ENCODE results near the gene WDSUB1. TPM values are rescaled to one million over a fixed set of nuclear protein-coding genes. Genes with fewer than 3 reads are reported as not detected.

The WDSUB1 gene
- total and polyA plus RNA-seq, 9 of the 15 experiments (the other 6 are each of a cell fraction or from before 2014, with no cell fraction given), result 5.2 to 13.7 (median 9.4) TPM

DNA sequence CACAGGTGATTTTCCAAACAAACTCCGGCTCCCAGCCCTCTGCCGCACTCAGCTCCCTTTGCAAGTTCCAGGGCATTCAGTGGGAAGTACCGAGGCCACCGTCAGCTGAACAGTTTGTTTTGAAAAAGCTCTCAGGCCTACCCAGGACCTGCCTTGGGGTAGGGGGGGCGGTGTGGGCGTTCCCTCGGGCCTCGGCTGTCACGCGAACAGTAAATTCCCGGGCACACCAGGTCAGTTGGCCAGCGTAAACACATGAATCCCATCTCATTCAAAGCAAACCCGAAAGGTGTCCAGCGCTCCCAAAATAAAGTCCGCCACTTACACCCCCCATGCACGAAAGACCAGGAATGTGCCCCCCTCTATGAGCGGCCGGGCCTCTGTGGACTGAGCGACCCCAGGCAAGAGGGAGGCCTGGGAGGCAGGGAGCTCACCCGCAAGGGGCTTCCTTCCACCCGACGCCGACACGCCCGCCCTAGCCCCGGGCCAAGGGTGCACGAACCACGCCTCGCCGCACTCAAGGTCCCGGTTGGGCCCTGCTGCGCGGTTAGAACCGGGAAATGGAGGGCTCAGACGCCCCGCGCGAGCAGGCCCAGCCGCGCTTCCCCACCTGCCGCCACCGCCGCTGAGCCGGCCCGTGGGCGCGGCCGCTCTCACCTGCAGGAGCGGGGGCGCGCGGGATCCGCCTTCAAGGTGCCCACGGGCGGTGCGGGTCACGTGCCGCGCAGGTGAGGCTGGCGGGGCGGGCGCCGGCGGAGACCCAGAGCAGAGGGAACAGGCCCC is at the start of gene WDSUB1 (continued):
- TF ChIP-seq MLLT1 (IDR thresholded peaks at IDR 0.05) (no peak), MYNN (IDR thresholded peaks at IDR 0.05) (no peak), MYNN (CRISPR knock-in tag; IDR thresholded peaks at IDR 0.05) (no peak), MAFG (tag; conservative IDR thresholded peaks at IDR 0.05) (no peak), RB1 (IDR thresholded peaks at IDR 0.05; ENCODE audit: low read depth) (peak; percentile 78), BMI1 (IDR thresholded peaks at IDR 0.05; ENCODE audit: low read length) (no peak), SOX6 (IDR thresholded peaks at IDR 0.05) (no peak), NFE2 (IDR thresholded peaks at IDR 0.05; ENCODE audit: low read depth) (no peak), DDX20 (tag; IDR thresholded peaks at IDR 0.05; ENCODE audit: low read depth) (no peak), CLOCK (CRISPR knock-in tag; IDR thresholded peaks at IDR 0.05; ENCODE audit: borderline replicate concordance) (no peak), ZNF696 (CRISPR knock-in tag; conservative IDR thresholded peaks at IDR 0.05) (no peak), BRD9 (IDR thresholded peaks at IDR 0.05; ENCODE audit: low read depth, partially characterized antibody) (no peak), SMAD2 (IDR thresholded peaks at IDR 0.05; ENCODE audit: low read depth, low read length) (no peak), CTCF (IDR thresholded peaks at IDR 0.05 in 2 of 3, conservative IDR thresholded peaks at IDR 0.05 in 1 of 3; ENCODE audit: insufficient read depth in 2 of 3, low read depth in 1 of 3, low read length in 3 of 3) (no peak), ZNF174 (CRISPR knock-in tag; IDR thresholded peaks at IDR 0.05) (no peak)
- TF ChIP-seq, protein P1, sequence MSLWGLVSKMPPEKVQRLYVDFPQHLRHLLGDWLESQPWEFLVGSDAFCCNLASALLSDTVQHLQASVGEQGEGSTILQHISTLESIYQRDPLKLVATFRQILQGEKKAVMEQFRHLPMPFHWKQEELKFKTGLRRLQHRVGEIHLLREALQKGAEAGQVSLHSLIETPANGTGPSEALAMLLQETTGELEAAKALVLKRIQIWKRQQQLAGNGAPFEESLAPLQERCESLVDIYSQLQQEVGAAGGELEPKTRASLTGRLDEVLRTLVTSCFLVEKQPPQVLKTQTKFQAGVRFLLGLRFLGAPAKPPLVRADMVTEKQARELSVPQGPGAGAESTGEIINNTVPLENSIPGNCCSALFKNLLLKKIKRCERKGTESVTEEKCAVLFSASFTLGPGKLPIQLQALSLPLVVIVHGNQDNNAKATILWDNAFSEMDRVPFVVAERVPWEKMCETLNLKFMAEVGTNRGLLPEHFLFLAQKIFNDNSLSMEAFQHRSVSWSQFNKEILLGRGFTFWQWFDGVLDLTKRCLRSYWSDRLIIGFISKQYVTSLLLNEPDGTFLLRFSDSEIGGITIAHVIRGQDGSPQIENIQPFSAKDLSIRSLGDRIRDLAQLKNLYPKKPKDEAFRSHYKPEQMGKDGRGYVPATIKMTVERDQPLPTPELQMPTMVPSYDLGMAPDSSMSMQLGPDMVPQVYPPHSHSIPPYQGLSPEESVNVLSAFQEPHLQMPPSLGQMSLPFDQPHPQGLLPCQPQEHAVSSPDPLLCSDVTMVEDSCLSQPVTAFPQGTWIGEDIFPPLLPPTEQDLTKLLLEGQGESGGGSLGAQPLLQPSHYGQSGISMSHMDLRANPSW (CRISPR knock-in tag; IDR thresholded peaks at IDR 0.05), result no peak
- TF ChIP-seq, protein P2, sequence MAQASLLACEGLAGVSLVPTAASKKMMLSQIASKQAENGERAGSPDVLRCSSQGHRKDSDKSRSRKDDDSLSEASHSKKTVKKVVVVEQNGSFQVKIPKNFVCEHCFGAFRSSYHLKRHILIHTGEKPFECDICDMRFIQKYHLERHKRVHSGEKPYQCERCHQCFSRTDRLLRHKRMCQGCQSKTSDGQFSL (CRISPR knock-in tag; IDR thresholded peaks at IDR 0.05), result peak; percentile 92
- TF ChIP-seq, protein P2 (tag; IDR thresholded peaks at IDR 0.05), result peak in 1 of 2 experiments; percentile 86; a peak in 2 of 4 replicates

Measured in K562 (cell line).